Muscle layer of colon (tissue), 2 donors: ENCODE results near the gene DHRS3.
"Not testable (repeated sequence)": the region's sequence is repeated elsewhere in the genome, so short reads cannot be mapped to it uniquely, and the experiment has no call there.

ENCODE experiments used
- H3K27ac ChIP-seq: one replicate; pipeline ENCODE4 v1.7.0; 2013; ENCODE audit warnings: low read depth, mild to moderate bottlenecking, low read length, moderate library complexity
- H3K27me3 ChIP-seq, 2 donors: one replicate each; pipeline ENCODE4 v1.7.0; 2013; ENCODE audit warnings: low read length in 2 of 2, mild to moderate bottlenecking in 2 of 2; ENCODE audit not compliant: insufficient read depth in 2 of 2, control insufficient read depth in 1 of 2
- H3K36me3 ChIP-seq: one replicate; pipeline ENCODE4 v1.7.0; 2013; ENCODE audit warnings: mild to moderate bottlenecking, low read length; ENCODE audit not compliant: insufficient read depth
- H3K4me1 ChIP-seq: one replicate; pipeline ENCODE4 v1.7.0; 2013; ENCODE audit warnings: mild to moderate bottlenecking, low read length; ENCODE audit not compliant: insufficient read depth
- H3K4me3 ChIP-seq, 2 donors: one replicate each; pipeline ENCODE4 v1.7.0; 2013; ENCODE audit warnings: low read length in 2 of 2, low read depth in 1 of 2, mild to moderate bottlenecking in 1 of 2, moderate library complexity in 1 of 2
- H3K9ac ChIP-seq: one replicate; pipeline ENCODE4 v1.7.0; 2013; ENCODE audit warnings: low read length
- H3K9me3 ChIP-seq: one replicate; pipeline ENCODE4 v1.7.0; 2013; ENCODE audit warnings: mild to moderate bottlenecking, low read length
- donor health status: abdominal sarcoma.
- donor health status: Adenocarcinoma of cecum.

DHRS3 gene

DNA sequence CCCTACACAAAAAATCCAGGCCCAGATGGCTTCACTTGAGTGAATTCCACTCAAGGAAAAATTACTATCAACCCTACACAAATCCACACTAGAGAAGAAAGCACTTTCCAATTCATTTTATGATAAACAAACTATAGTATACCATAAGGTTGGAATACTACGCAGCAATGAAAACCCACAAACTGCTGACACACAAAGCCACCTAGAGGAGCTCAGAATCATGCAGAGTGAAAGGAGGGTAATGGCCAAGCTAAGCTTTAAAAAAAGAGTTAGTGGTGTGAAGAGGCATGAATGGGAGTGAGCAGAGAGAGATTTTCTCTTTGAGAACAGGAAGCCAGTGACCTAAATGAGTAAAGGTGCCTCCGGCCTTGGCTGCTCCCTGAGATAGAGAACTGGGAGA, 93.7 kb downstream of the DHRS3 start:
- Histone ChIP-seq H3K4me1 (peaks cover 14% of the 10 kb centered on the region), H3K27ac (no peak overlapping the region), H3K4me3 (no peak overlapping the region), H3K36me3 (no peaks in the 10 kb centered on the region), H3K9me3 (no peaks in the 10 kb centered on the region), H3K9ac (no peak overlapping the region), H3K27me3 (no peaks in the 10 kb centered on the region)

DNA sequence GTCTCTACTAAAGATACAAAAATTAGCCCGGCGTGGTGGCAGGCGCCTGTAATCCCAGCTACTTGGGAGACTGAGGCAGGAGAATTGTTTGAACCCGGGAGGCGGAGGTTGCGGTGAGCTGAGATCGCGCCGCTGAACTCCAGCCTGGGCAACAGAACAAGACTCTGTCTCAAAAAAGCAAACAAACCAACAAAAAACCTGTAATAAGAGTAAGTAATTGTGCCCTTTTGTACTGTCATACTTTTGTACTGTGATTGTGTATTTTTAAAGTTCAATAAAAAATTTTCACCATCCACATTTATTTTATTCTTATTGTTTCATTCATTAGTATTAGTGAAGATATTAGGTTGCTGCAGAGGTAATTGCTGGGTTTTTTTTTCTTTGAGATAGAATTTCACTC, 95.2 kb downstream of the DHRS3 start:
- peaks cover 14% of the 10 kb centered on the region for H3K4me1 ChIP-seq
- H3K27ac ChIP-seq, H3K27me3 ChIP-seq, H3K4me3 ChIP-seq, H3K36me3 ChIP-seq, H3K9me3 ChIP-seq, H3K9ac ChIP-seq: not testable (repeated sequence)

DNA sequence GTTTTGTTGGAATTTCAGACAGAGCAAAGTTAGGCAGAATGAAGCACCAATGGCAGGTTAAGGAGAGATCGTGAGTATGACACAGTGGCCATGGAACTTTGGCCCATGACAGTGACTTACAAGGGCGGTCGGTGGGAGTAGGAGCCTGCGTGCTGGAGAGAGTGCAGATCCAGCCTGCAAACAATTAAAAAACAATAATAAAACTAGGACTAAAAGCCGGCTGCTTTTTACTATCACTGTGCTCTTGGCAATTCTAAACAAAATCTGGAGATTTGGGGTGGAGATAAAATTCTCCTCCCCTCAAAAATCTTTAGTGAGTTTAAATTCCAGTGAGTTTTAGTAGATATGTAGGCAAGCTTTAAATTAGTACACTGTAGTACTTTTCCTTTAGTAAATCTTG, 96.9 kb downstream of the DHRS3 start:
- Histone ChIP-seq H3K4me3 (no peak overlapping the region), H3K36me3 (no peaks in the 10 kb centered on the region), H3K27me3 (no peaks in the 10 kb centered on the region), H3K4me1 (peaks cover 14% of the 10 kb centered on the region), H3K27ac (no peak overlapping the region), H3K9me3 (no peaks in the 10 kb centered on the region), H3K9ac (no peak overlapping the region)

- H3K27ac ChIP-seq: peak overlapping the region; percentile 67
- H3K4me3 ChIP-seq: peak overlapping the region in 1 of 2 donors; percentile 49
- peak overlapping the region; percentile 26 for H3K9ac ChIP-seq
- H3K9me3 ChIP-seq: no peaks in the 10 kb centered on the region
- H3K27me3 ChIP-seq: no peaks in the 10 kb centered on the region
- H3K4me1 ChIP-seq: peaks cover 14% of the 10 kb centered on the region
- H3K36me3 ChIP-seq: no peaks in the 10 kb centered on the region
Measured at GRCh38 chr1:12519693-12520364, 98.2 kb downstream of the DHRS3 start.

DNA sequence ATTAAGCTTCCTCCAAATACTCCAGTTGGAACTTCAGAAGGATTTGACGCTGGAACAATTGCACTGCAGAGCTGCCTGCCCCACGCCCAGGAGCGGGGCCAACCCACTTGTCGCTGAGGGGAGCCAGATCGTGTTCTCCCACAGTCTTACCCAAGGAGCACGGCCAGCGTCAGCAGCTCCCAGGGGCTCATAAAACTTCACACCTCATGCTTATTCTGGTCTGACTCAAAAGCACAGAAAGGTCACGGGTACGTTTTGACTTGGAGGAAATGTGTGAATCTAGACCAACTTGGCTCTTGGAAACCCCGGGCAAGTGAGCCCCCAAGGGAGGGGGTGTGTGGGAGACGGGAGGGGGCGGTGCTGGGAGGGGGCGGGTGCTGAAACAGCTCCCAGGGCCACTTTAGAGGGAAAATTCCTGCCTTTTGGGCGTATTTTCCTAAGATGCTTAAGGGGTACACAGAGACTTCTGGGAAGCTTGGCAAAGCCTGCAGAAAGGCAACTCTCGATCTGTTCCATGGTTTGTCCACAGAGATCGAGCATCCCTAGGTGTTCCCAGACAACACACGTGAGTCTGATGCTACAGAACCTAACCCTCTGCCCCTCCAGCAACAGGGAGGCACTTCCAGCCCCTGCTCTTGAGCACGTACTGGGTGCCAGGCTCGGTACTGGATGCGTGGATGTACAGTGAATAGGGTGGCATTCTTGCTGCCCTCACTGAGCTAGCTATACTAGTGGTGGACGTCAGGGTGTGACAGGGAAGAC, 98.9 kb downstream of the DHRS3 start:
- Histone ChIP-seq H3K9ac (peak overlapping the region; percentile 26), H3K4me3 (peak overlapping the region in 1 of 2 donors; percentile 49), H3K36me3 (no peaks in the 10 kb centered on the region), H3K4me1 (peaks cover 14% of the 10 kb centered on the region), H3K9me3 (no peaks in the 10 kb centered on the region), H3K27ac (peak overlapping the region; percentile 67), H3K27me3 (no peaks in the 10 kb centered on the region)
